NCI-H146 treated with DMSO at 0.1 percent for 48 hours (cell line): ENCODE results near the gene KIF14.

Experiments
- DNase-seq: peaks from one replicate; lab custom pipeline; 2025; ENCODE audit not compliant: unreplicated experiment; lab: John Stamatoyannopoulos, UW

KIF14 gene

GRCh38 chr1:200620273-200621131 lies at the start of gene KIF14:
Gene KIF14, minus strand, starts transcription at chr1:200620751. Its CDS starts 2,028 bp downstream, at chr1:200618723.
- peak; percentile 88 for DNase-seq

GRCh38 chr1:200669314-200670241 lies 49.0 kb upstream of the KIF14 start, which contains the start of gene DDX59:
Gene DDX59, minus strand, starts transcription at chr1:200669907. Its CDS starts 3,167 bp downstream, at chr1:200666740.
- DNase-seq: peak; percentile 80

- no peak for DNase-seq
Observed at GRCh38 chr1:200668514-200669313, 48.2 kb upstream of the KIF14 start.

- DNase-seq: no peak
Observed at GRCh38 chr1:200666309-200666708, 45.8 kb upstream of the KIF14 start.

- DNase-seq: no peak
Observed at GRCh38 chr1:200665861-200666260, 45.3 kb upstream of the KIF14 start.

- no peak for DNase-seq
Observed at GRCh38 chr1:200660719-200661118, 40.2 kb upstream of the KIF14 start.

GRCh38 chr1:200659269-200659668 lies 38.7 kb upstream of the KIF14 start:
- no peak for DNase-seq

GRCh38 chr1:200658037-200658818 lies 37.7 kb upstream of the KIF14 start:
- no peak for DNase-seq

- DNase-seq: no peak
Observed at GRCh38 chr1:200654660-200655059, 34.1 kb upstream of the KIF14 start.

GRCh38 chr1:200653022-200653462 lies 32.5 kb upstream of the KIF14 start:
- no peak for DNase-seq

GRCh38 chr1:200652378-200652777 lies 31.8 kb upstream of the KIF14 start:
- DNase-seq: no peak

GRCh38 chr1:200646515-200646914 lies 26.0 kb upstream of the KIF14 start:
- DNase-seq: no peak

- no peak for DNase-seq
Observed at GRCh38 chr1:200644021-200644420, 23.5 kb upstream of the KIF14 start.

GRCh38 chr1:200642481-200642880 lies 21.9 kb upstream of the KIF14 start:
- no peak for DNase-seq

- DNase-seq: no peak
Observed at GRCh38 chr1:200640963-200641401, 20.4 kb upstream of the KIF14 start.

- DNase-seq: no peak
Observed at GRCh38 chr1:200640373-200640962, 19.9 kb upstream of the KIF14 start.

GRCh38 chr1:200638073-200638472 lies 17.5 kb upstream of the KIF14 start:
- no peak for DNase-seq

GRCh38 chr1:200636681-200637080 lies 16.1 kb upstream of the KIF14 start:
- no peak for DNase-seq

GRCh38 chr1:200634261-200635122 lies 13.9 kb upstream of the KIF14 start:
- no peak for DNase-seq
